Endometrial microvascular endothelial cells (primary cell): ENCODE data around the gene INHBB. TPM values are rescaled to one million over a fixed set of nuclear protein-coding genes. Genes with fewer than 3 reads are reported as not detected.

ENCODE experiments used
- in situ Hi-C: cut with HindIII; loops from 2 replicates; pipeline ENCODE4 v1.10.0; 2017; ENCODE audit warnings: low sequenced_read_pairs, low pct_unique_long_range_greater_than_20kb; ENCODE audit errors: inconsistent ontology term
- total RNA-seq: library from RNA; depleted of rRNA; stranded (reverse); fragments of >200 nt; gene quantifications from one replicate; pipeline ENCODE4 v1.2.3, GENCODE V29; 2015; ENCODE audit errors: inconsistent ontology term

INHBB gene
- total RNA-seq, 1 donor from 2014 or later, result not detected

- in situ Hi-C loops, result no loop called here
Measured at GRCh38 chr2:120372816-120373215, 26.9 kb downstream of the INHBB start.

- in situ Hi-C loops, result no loop called here
Measured at GRCh38 chr2:120373424-120373823, 27.5 kb downstream of the INHBB start.

- in situ Hi-C loops, result no loop called here
Measured at GRCh38 chr2:120374821-120375220, 28.9 kb downstream of the INHBB start.

GRCh38 chr2:120375251-120376020 is 29.5 kb downstream of the INHBB start:
- in situ Hi-C loops, result no loop called here

- in situ Hi-C loops, result no loop called here
Measured at GRCh38 chr2:120376101-120376500, 30.2 kb downstream of the INHBB start.

- in situ Hi-C loops, result no loop called here
Measured at GRCh38 chr2:120376679-120377640, 31.0 kb downstream of the INHBB start.

GRCh38 chr2:120378605-120379004 is 32.7 kb downstream of the INHBB start:
- in situ Hi-C loops, result no loop called here

- in situ Hi-C loops, result no loop called here
Measured at GRCh38 chr2:120379916-120380893, 34.3 kb downstream of the INHBB start.

GRCh38 chr2:120381192-120381591 is 35.3 kb downstream of the INHBB start:
- in situ Hi-C loops, result no loop called here

GRCh38 chr2:120381661-120382060 is 35.7 kb downstream of the INHBB start:
- in situ Hi-C loops, result no loop called here

GRCh38 chr2:120382541-120383144 is 36.7 kb downstream of the INHBB start:
- in situ Hi-C loops, result no loop called here

- in situ Hi-C loops, result no loop called here
Measured at GRCh38 chr2:120383191-120383590, 37.3 kb downstream of the INHBB start.

- in situ Hi-C loops, result no loop called here
Measured at GRCh38 chr2:120383631-120384340, 37.9 kb downstream of the INHBB start.

GRCh38 chr2:120384486-120385354 is 38.8 kb downstream of the INHBB start:
- in situ Hi-C loops, result no loop called here

- in situ Hi-C loops, result no loop called here
Measured at GRCh38 chr2:120385355-120386127, 39.6 kb downstream of the INHBB start.
